Neuronal stem cell (in vitro differentiated cells): Measurements from ENCODE around the gene STEAP1B.

Source experiments
- DNase-seq: peaks from one replicate; pipeline ENCODE4 v3.0.0-alpha.2; 2013; ENCODE audit warnings: low spot score
- H2AFZ ChIP-seq: one replicate; pipeline ENCODE4 v1.6.1; 2013; ENCODE audit warnings: mild to moderate bottlenecking, low read length, inconsistent platforms
- H2AK5ac ChIP-seq: 2 replicates; pipeline ENCODE4 v1.6.1; 2013; ENCODE audit warnings: low read depth, mild to moderate bottlenecking, inconsistent platforms, low read length, moderate library complexity, mixed read lengths
- H2BK120ac ChIP-seq: 2 replicates; pipeline ENCODE4 v1.6.1; 2013; ENCODE audit warnings: low read depth, mild to moderate bottlenecking, inconsistent platforms, low read length, moderate library complexity, mixed read lengths
- H2BK12ac ChIP-seq: one replicate; pipeline ENCODE4 v1.6.1; 2013; ENCODE audit warnings: low read length, inconsistent platforms
- H2BK15ac ChIP-seq: 2 replicates; pipeline ENCODE4 v1.6.1; 2013; ENCODE audit warnings: mild to moderate bottlenecking, low read length, inconsistent platforms, mixed read lengths
- H2BK5ac ChIP-seq: one replicate; pipeline ENCODE4 v1.6.1; 2013; ENCODE audit warnings: inconsistent platforms, mild to moderate bottlenecking, low read length, moderate library complexity
- H3K14ac ChIP-seq: one replicate; pipeline ENCODE4 v1.6.1; 2013; ENCODE audit warnings: low read length, inconsistent platforms
- H3K18ac ChIP-seq: 2 replicates; pipeline ENCODE4 v1.6.1; 2013; ENCODE audit warnings: low read length, inconsistent platforms
- H3K23ac ChIP-seq: 2 replicates; pipeline ENCODE4 v1.6.1; 2013; ENCODE audit warnings: low read depth, mild to moderate bottlenecking, mixed read lengths, low read length, inconsistent platforms; ENCODE audit not compliant: poor library complexity
- H3K27ac ChIP-seq: replicated peaks from 3 replicates; pipeline ENCODE4 v1.5.1; 2013; ENCODE audit warnings: low read length, inconsistent platforms
- H3K27me3 ChIP-seq, 3 experiments: 2 replicates each; pipeline ENCODE4 v1.6.1; 2013; ENCODE audit warnings: low read length in 3 of 3, mild to moderate bottlenecking in 2 of 3, inconsistent platforms in 1 of 3, low read depth in 1 of 3, mixed read lengths in 1 of 3, moderate library complexity in 1 of 3; ENCODE audit not compliant: control insufficient read depth in 3 of 3, insufficient read depth in 3 of 3
- H3K36me3 ChIP-seq, 2 donors: replicated peaks in 1 of 2; 2 replicates each; pipeline ENCODE4 v1.6.1; 2013; ENCODE audit warnings: low read length in 2 of 2; ENCODE audit not compliant: control insufficient read depth in 2 of 2, insufficient read depth in 2 of 2
- H3K4ac ChIP-seq: 2 replicates; pipeline ENCODE4 v1.6.1; 2013; ENCODE audit warnings: inconsistent platforms, mild to moderate bottlenecking, low read length, moderate library complexity
- H3K4me1 ChIP-seq, 2 donors: 1 replicate in 1 of 2; 2 replicates in 1 of 2; pipeline ENCODE4 v1.6.1; 2013; ENCODE audit warnings: low read length in 2 of 2, low read depth in 1 of 2; ENCODE audit not compliant: control insufficient read depth in 2 of 2, insufficient read depth in 1 of 2
- H3K4me2 ChIP-seq: one replicate; pipeline ENCODE4 v1.6.1; 2013; ENCODE audit warnings: mild to moderate bottlenecking, low read length, inconsistent platforms; ENCODE audit not compliant: insufficient read depth, poor library complexity, severe bottlenecking
- H3K4me3 ChIP-seq, 2 donors: 2 replicates each; pipeline ENCODE4 v1.5.1; 2013; ENCODE audit warnings: low read length in 2 of 2, mild to moderate bottlenecking in 2 of 2, inconsistent platforms in 1 of 2, moderate library complexity in 1 of 2
- H3K79me1 ChIP-seq: one replicate; pipeline ENCODE4 v1.6.1; 2013; ENCODE audit warnings: low read depth, mild to moderate bottlenecking, inconsistent platforms, low read length, moderate library complexity
- H3K9ac ChIP-seq: one replicate; pipeline ENCODE4 v1.6.1; 2013; ENCODE audit warnings: mild to moderate bottlenecking, low read depth, low read length, inconsistent platforms; ENCODE audit not compliant: poor library complexity
- H3K9me3 ChIP-seq, 2 donors: replicated peaks in 1 of 2; 2 replicates each; pipeline versions ENCODE3 to v1.6.1; 2013; ENCODE audit warnings: low read length in 2 of 2, mild to moderate bottlenecking in 2 of 2, inconsistent platforms in 1 of 2, low read depth in 1 of 2, mixed read lengths in 1 of 2, moderate library complexity in 1 of 2; ENCODE audit not compliant: control insufficient read depth in 2 of 2, insufficient read depth in 1 of 2
- H4K8ac ChIP-seq: one replicate; pipeline ENCODE4 v1.6.1; 2013; ENCODE audit warnings: low read depth, mild to moderate bottlenecking, inconsistent platforms, low read length, moderate library complexity
- H4K91ac ChIP-seq: one replicate; pipeline ENCODE4 v1.6.1; 2013; ENCODE audit warnings: low read length, low read depth, mild to moderate bottlenecking, inconsistent platforms; ENCODE audit not compliant: poor library complexity
- WGBS, 2 donors: extraction: QIAGEN DNeasy Blood & Tissue Kit; methylation state at CpG; one replicate each; pipeline ENCODE4 v1.1.7; 2013; ENCODE audit warnings: missing lambda C conversion rate in 2 of 2, mixed read lengths in 1 of 2; ENCODE audit not compliant: insufficient read length in 2 of 2, insufficient replicate concordance in 1 of 2; ENCODE audit errors: extremely low coverage in 2 of 2; 5-methylcytosine and 5-hydroxymethylcytosine counted together

Gene STEAP1B

GRCh38 chr7:22413211-22413610 lies 86.8 kb downstream of the STEAP1B start:
- H2BK5ac ChIP-seq: no peak overlapping the region
- no peak overlapping the region for H2BK120ac ChIP-seq
- H2BK15ac ChIP-seq: no peak overlapping the region
- H3K4ac ChIP-seq: no peak overlapping the region
- no peak overlapping the region for H3K4me2 ChIP-seq
- H3K14ac ChIP-seq: no peak overlapping the region
- no peaks in the 10 kb centered on the region for H3K79me1 ChIP-seq
- no peak overlapping the region for H2AK5ac ChIP-seq
- no peak for DNase-seq
- H4K91ac ChIP-seq: no peak overlapping the region
- no peak overlapping the region for H3K4me3 ChIP-seq
- no peaks in the 10 kb centered on the region for H3K9me3 ChIP-seq
- no peak overlapping the region for H3K9ac ChIP-seq
- no peak overlapping the region for H3K27ac ChIP-seq
- H2AFZ ChIP-seq: no peak overlapping the region
- H4K8ac ChIP-seq: no peak overlapping the region
- H3K36me3 ChIP-seq: no peaks in the 10 kb centered on the region
- no peaks in the 10 kb centered on the region for H3K27me3 ChIP-seq
- H3K4me1 ChIP-seq: peaks cover 0 to 7% of the 10 kb centered on the region in 2 donors
- WGBS, 2 donors: no CpG with 5 or more reads among the region's 2 CpGs
- no peak overlapping the region for H3K18ac ChIP-seq
- no peak overlapping the region for H3K23ac ChIP-seq
- H2BK12ac ChIP-seq: no peak overlapping the region

GRCh38 chr7:22411977-22412693 lies 87.9 kb downstream of the STEAP1B start:
- no peak overlapping the region for H3K27ac ChIP-seq
- no peaks in the 10 kb centered on the region for H3K9me3 ChIP-seq
- peaks cover 0 to 7% of the 10 kb centered on the region in 2 donors for H3K4me1 ChIP-seq
- H2AFZ ChIP-seq: no peak overlapping the region
- no peak overlapping the region for H2BK15ac ChIP-seq
- H3K4me3 ChIP-seq: no peak overlapping the region
- H3K79me1 ChIP-seq: no peaks in the 10 kb centered on the region
- H2BK5ac ChIP-seq: no peak overlapping the region
- no peaks in the 10 kb centered on the region for H3K36me3 ChIP-seq
- no peak overlapping the region for H2BK12ac ChIP-seq
- H4K91ac ChIP-seq: no peak overlapping the region
- no peak overlapping the region for H3K14ac ChIP-seq
- H3K4ac ChIP-seq: no peak overlapping the region
- no peak overlapping the region for H3K4me2 ChIP-seq
- H3K18ac ChIP-seq: no peak overlapping the region
- WGBS, 2 donors: no CpG with 5 or more reads among the region's 4 CpGs
- no peak overlapping the region for H2AK5ac ChIP-seq
- H3K27me3 ChIP-seq: no peaks in the 10 kb centered on the region
- H2BK120ac ChIP-seq: no peak overlapping the region
- no peak for DNase-seq
- no peak overlapping the region for H4K8ac ChIP-seq
- no peak overlapping the region for H3K23ac ChIP-seq
- no peak overlapping the region for H3K9ac ChIP-seq

DNA sequence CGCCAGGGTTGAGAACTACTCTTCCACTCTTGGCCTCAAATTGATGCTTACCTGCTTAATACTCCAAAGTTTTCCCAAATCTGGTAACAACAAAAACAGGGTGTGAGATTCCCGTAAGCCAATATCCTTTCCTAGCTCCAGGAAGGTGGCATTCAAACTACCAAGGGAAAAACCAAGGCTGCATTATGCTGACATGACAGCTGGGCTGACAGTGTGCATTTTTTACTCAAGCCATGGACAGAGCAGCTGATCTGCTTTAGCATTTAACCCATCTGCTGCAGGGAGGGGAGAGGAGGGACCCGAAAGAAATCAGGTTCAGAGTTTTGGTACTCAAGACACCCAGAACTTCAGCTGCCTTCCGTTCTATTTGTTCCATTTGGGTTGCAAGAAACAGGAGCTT lies 93.3 kb downstream of the STEAP1B start:
- no peak overlapping the region for H2AFZ ChIP-seq
- H3K18ac ChIP-seq: no peak overlapping the region
- peaks cover 0 to 2% of the 10 kb centered on the region in 2 donors for H3K4me1 ChIP-seq
- H2AK5ac ChIP-seq: no peak overlapping the region
- DNase-seq: no peak
- H3K27ac ChIP-seq: no peak overlapping the region
- no peak overlapping the region for H3K23ac ChIP-seq
- no peaks in the 10 kb centered on the region for H3K27me3 ChIP-seq
- no peak overlapping the region for H3K14ac ChIP-seq
- no CpG with 5 or more reads among the region's 4 CpGs for WGBS, 2 donors
- no peak overlapping the region for H2BK120ac ChIP-seq
- no peak overlapping the region for H2BK12ac ChIP-seq
- H2BK5ac ChIP-seq: no peak overlapping the region
- H3K79me1 ChIP-seq: no peaks in the 10 kb centered on the region
- no peak overlapping the region for H3K4me3 ChIP-seq
- H2BK15ac ChIP-seq: no peak overlapping the region
- no peak overlapping the region for H4K91ac ChIP-seq
- H3K9me3 ChIP-seq: no peaks in the 10 kb centered on the region
- no peaks in the 10 kb centered on the region for H3K36me3 ChIP-seq
- H3K4ac ChIP-seq: no peak overlapping the region
- H3K4me2 ChIP-seq: no peak overlapping the region
- H3K9ac ChIP-seq: no peak overlapping the region
- no peak overlapping the region for H4K8ac ChIP-seq

GRCh38 chr7:22404421-22405023 lies 95.5 kb downstream of the STEAP1B start:
- no peak for DNase-seq
- Histone ChIP-seq H4K91ac (no peak overlapping the region), H3K27me3 (no peaks in the 10 kb centered on the region), H3K4ac (no peak overlapping the region), H2BK15ac (no peak overlapping the region), H3K79me1 (no peaks in the 10 kb centered on the region), H4K8ac (no peak overlapping the region), H3K4me1 (no peaks in the 10 kb centered on the region), H3K27ac (no peak overlapping the region), H3K9ac (no peak overlapping the region), H2AK5ac (no peak overlapping the region), H3K4me3 (no peak overlapping the region), H3K14ac (no peak overlapping the region), H3K9me3 (no peaks in the 10 kb centered on the region), H2AFZ (no peak overlapping the region), H3K18ac (no peak overlapping the region), H3K4me2 (no peak overlapping the region), H2BK120ac (no peak overlapping the region), H2BK12ac (no peak overlapping the region), H3K36me3 (no peaks in the 10 kb centered on the region), H2BK5ac (no peak overlapping the region), H3K23ac (no peak overlapping the region)
- no CpG with 5 or more reads among the region's 3 CpGs for WGBS, 2 donors
